GM12878 (cell line): Measurements from ENCODE around the gene PAQR5. TPM values are rescaled to one million over a fixed set of nuclear protein-coding genes. Genes with fewer than 3 reads are reported as not detected.

ENCODE experiments used
- ATAC-seq: fragments of 200-7000 bp; cut with Tn5 transposase; 3 replicates; pipeline ENCODE4 v1.9.1; 2020; ENCODE audit warnings: mild to moderate bottlenecking, moderate library complexity
- BruUV-seq: library from RNA; stranded (reverse); fragments of 400-500 nt; replicated peaks from 2 replicates; lab custom pipeline; 2021; lab: Mats Ljungman, UMichigan
- CTCF ChIA-PET: fragments of 300-600 bp; sonication (Branson Sonifier 250); formaldehyde crosslinking; extraction: SDS; loops from one replicate; lab custom pipeline; 2021; ENCODE audit warnings: inconsistent platforms; lab: Yijun Ruan, JAX
- POLR2A ChIA-PET: fragments of 350-600 bp; formaldehyde crosslinking; extraction: SDS; loops from one replicate; lab custom pipeline; 2021; ENCODE audit warnings: inconsistent platforms; lab: Charles Lee
- RAD21 ChIA-PET: fragments of 300-600 bp; sonication (Branson Sonifier 250); formaldehyde crosslinking; loops from one replicate; lab custom pipeline; 2023; ENCODE audit warnings: antibody characterized with exemption; ENCODE audit not compliant: unreplicated experiment; lab: Charles Lee
- SMC1A ChIA-PET: fragments of 300-600 bp; sonication (Branson Sonifier 250); formaldehyde crosslinking; loops from one replicate; lab custom pipeline; 2023; ENCODE audit not compliant: unreplicated experiment, uncharacterized antibody; lab: Charles Lee
- DNase-seq: peaks from one replicate; pipeline ENCODE4 v3.0.0-alpha.2; 2011; ENCODE audit warnings: low read depth, low spot score
- FAIRE-seq: peaks from 3 replicates; lab custom pipeline; 2011; peaks lifted over from hg19 to GRCh38; lab: Jason Lieb, UNC
- H2AFZ ChIP-seq: 2 replicates; pipeline ENCODE4 v1.6.0; 2011; ENCODE audit warnings: low read depth, low read length, control low read depth; ENCODE audit not compliant: control insufficient read depth
- H3K27ac ChIP-seq: 2 replicates; pipeline ENCODE4 v1.5.1; 2011; ENCODE audit warnings: control low read depth; ENCODE audit not compliant: control insufficient read depth, insufficient read depth
- H3K27me3 ChIP-seq, 2 experiments: replicated peaks in 1 of 2; 2 replicates each; pipeline versions ENCODE4 v1.6.0 to v1.6.1; 2011; ENCODE audit warnings: low read length in 1 of 2; ENCODE audit not compliant: control insufficient read depth in 2 of 2, insufficient read depth in 2 of 2
- H3K36me3 ChIP-seq, 2 experiments: 2 replicates each; pipeline ENCODE4 v1.5.1; 2011; ENCODE audit warnings: low read length in 1 of 2; ENCODE audit not compliant: control insufficient read depth in 2 of 2, insufficient read depth in 2 of 2
- H3K4me1 ChIP-seq: 2 replicates; pipeline ENCODE4 v1.6.1; 2011; ENCODE audit warnings: mild to moderate bottlenecking, low read length, moderate library complexity, mixed read lengths; ENCODE audit not compliant: control insufficient read depth, insufficient read depth
- H3K4me2 ChIP-seq: 2 replicates; pipeline ENCODE4 v1.6.0; 2011; ENCODE audit warnings: control low read depth; ENCODE audit not compliant: control insufficient read depth, insufficient read depth
- H3K4me3 ChIP-seq: fragments of 200-600 bp; sonication (generic); 2 replicates; pipeline ENCODE4 v1.5.1; 2016
- H3K79me2 ChIP-seq: 2 replicates; pipeline ENCODE4 v1.6.0; 2011; ENCODE audit warnings: low read length; ENCODE audit not compliant: control insufficient read depth, insufficient read depth
- H3K9ac ChIP-seq: 2 replicates; pipeline ENCODE4 v1.8.0; 2011; ENCODE audit warnings: low read length, control low read depth, mixed read lengths; ENCODE audit not compliant: control insufficient read depth, insufficient read depth
- H3K9me3 ChIP-seq: replicated peaks from 3 replicates; pipeline ENCODE4 v1.5.1; 2011; ENCODE audit warnings: mild to moderate bottlenecking, low read length; ENCODE audit not compliant: control insufficient read depth, insufficient read depth
- H4K20me1 ChIP-seq: 2 replicates; pipeline ENCODE4 v1.6.0; 2011; ENCODE audit not compliant: control insufficient read depth, insufficient read depth
- CBFB ChIP-seq: IDR thresholded peaks from 2 replicates; pipeline ENCODE4 v1.6.1; 2016; ENCODE audit warnings: antibody characterized with exemption, low read depth
- CEBPB ChIP-seq, 2 experiments: fragments of 150-350 bp in 1 of 2; IDR thresholded peaks; 2 replicates each; pipeline ENCODE4 v1.6.1; 2012 to 2014; ENCODE audit warnings: low read depth in 2 of 2, low read length in 2 of 2, borderline replicate concordance in 1 of 2, inconsistent platforms in 1 of 2
- CHD2 ChIP-seq: IDR thresholded peaks from 2 replicates; pipeline ENCODE4 v1.6.1; 2011; ENCODE audit warnings: low read depth, low read length, improper control_type of control experiment, borderline replicate concordance
- E4F1 ChIP-seq: fragments of 450-650 bp; IDR thresholded peaks from 2 replicates; pipeline ENCODE4 v1.6.1; 2018; ENCODE audit warnings: borderline replicate concordance, mild to moderate bottlenecking; ENCODE audit not compliant: partially characterized antibody
- EED ChIP-seq: sonication (generic); IDR thresholded peaks from 2 replicates; pipeline ENCODE4 v1.6.1; 2016; ENCODE audit warnings: antibody characterized with exemption, low read depth
- ELK1 ChIP-seq: IDR thresholded peaks from 2 replicates; pipeline ENCODE4 v1.6.1; 2012; ENCODE audit warnings: low read depth, low read length, improper control_type of control experiment
- FOS ChIP-seq: IDR thresholded peaks from 3 replicates; pipeline ENCODE4 v1.6.1; 2011; ENCODE audit warnings: borderline replicate concordance; ENCODE audit not compliant: insufficient read length; ENCODE audit errors: extremely low read depth
- HCFC1 ChIP-seq: fragments of 150-350 bp; IDR thresholded peaks from 2 replicates; pipeline ENCODE4 v1.6.1; 2014; ENCODE audit warnings: low read length
- MXI1 ChIP-seq: fragments of 150-350 bp; IDR thresholded peaks from 2 replicates; pipeline ENCODE4 v1.6.1; 2011; ENCODE audit warnings: low read depth, mild to moderate bottlenecking, inconsistent platforms, low read length, improper control_type of control experiment
- PAX8 ChIP-seq: fragments of 450-650 bp; IDR thresholded peaks from 2 replicates; pipeline ENCODE4 v1.6.1; 2017; ENCODE audit warnings: mild to moderate bottlenecking, moderate library complexity
- PML ChIP-seq: IDR thresholded peaks from 2 replicates; pipeline ENCODE4 v1.6.1; 2012; ENCODE audit warnings: low read length, inconsistent platforms
- RB1 ChIP-seq: fragments of 450-650 bp; formaldehyde crosslinking; IDR thresholded peaks from 2 replicates; pipeline ENCODE4 v1.6.1; 2017; ENCODE audit warnings: mild to moderate bottlenecking, borderline replicate concordance
- RFX5 ChIP-seq: IDR thresholded peaks from 2 replicates; pipeline ENCODE4 v1.6.1; 2011; ENCODE audit warnings: low read depth, low read length, improper control_type of control experiment
- YY1 ChIP-seq: IDR thresholded peaks from 2 replicates; pipeline ENCODE4 v1.6.1; 2011; ENCODE audit warnings: low read depth, mild to moderate bottlenecking, low read length
- ZNF384 ChIP-seq: IDR thresholded peaks from 2 replicates; pipeline ENCODE4 v1.6.1; 2012; ENCODE audit warnings: low read depth, mild to moderate bottlenecking, low read length, improper control_type of control experiment, borderline replicate concordance
- ZNF687 ChIP-seq: fragments of 450-650 bp; IDR thresholded peaks from 2 replicates; pipeline ENCODE4 v1.6.1; 2017; ENCODE audit warnings: mild to moderate bottlenecking, moderate library complexity
- in situ Hi-C: fragments of 300-500 bp; cut with MboI; formaldehyde crosslinking; loops from 9 replicates; pipeline ENCODE4 v1.14.3; 2018; ENCODE audit warnings: mixed read lengths
- intact Hi-C: fragments of 100-400 bp; cut with micrococcal nuclease; formaldehyde crosslinking; loops from one replicate; pipeline ENCODE4 v1.14.2; 2022; ENCODE audit not compliant: unreplicated experiment
- polyA plus RNA-seq, 11 experiments: library from polyadenylated mRNA; depleted of rRNA in 4 of 11; unstranded in 6 of 11; stranded (reverse) in 5 of 11; fragments of >200 nt; fragmentation: Nextera tagmentation in 4 of 11; fragmentation: Illumina TruSeq in 1 of 11; extraction: Ambion mirVana in 4 of 11; extraction: Trizol in 1 of 11; gene quantifications; 1 replicate in 1 of 11; 2 replicates in 10 of 11; pipeline versions ENCODE4 v1.2.1 to v1.2.3, GENCODE V29; 2011 to 2016; ENCODE audit warnings: inconsistent platforms in 2 of 11, missing spikeins in 2 of 11, low read depth in 1 of 11
- total RNA-seq, 4 experiments: library from RNA; depleted of rRNA in 3 of 4; stranded (reverse); fragments of >200 nt in 3 of 4; fragmentation: Illumina TruSeq in 1 of 4; extraction: Trizol in 1 of 4; gene quantifications; 2 replicates each; pipeline versions ENCODE4 v1.2.1 to v1.2.3, GENCODE V29; 2013 to 2021

PAQR5 gene
- total and polyA plus RNA-seq, 10 of the 15 experiments (the other 5 are each of a cell fraction or from before 2014, with no cell fraction given): 0.02 to 0.03 TPM; not detected in 8

- ChIA-PET POLR2A (no interaction called here), RAD21 (no interaction called here), SMC1A (interaction anchor here (1.1 to 1.6 kb wide), 2 partner anchors 8 to 39 kb away, joined by 3 to 4 read pairs; no protein-coding TSS in a partner anchor), CTCF (interaction anchor here (1.0 to 1.5 kb wide), 4 partner anchors 10 to 238 kb away, joined by 3 to 9 read pairs (median 4); no protein-coding TSS in a partner anchor)
- H3K27ac ChIP-seq: no peak overlapping the region
- no peaks in the 10 kb centered on the region for H3K9me3 ChIP-seq
- DNase-seq (no peak), ATAC-seq (no peak), FAIRE-seq (no peak)
- no peak overlapping the region for H2AFZ ChIP-seq
- H3K4me1 ChIP-seq: peaks cover 15% of the 10 kb centered on the region
- in situ Hi-C loops (no loop called here), intact Hi-C loops (no loop called here)
- H3K36me3 ChIP-seq: no peaks in the 10 kb centered on the region
- H3K27me3 ChIP-seq: 0 out of 4 replicates have a peak, but pooled peaks cover 0 to 2% of the 10 kb centered on the region in 2 experiments
- H3K4me3 ChIP-seq: no peak overlapping the region
- TF ChIP-seq CBFB: no peak
- no peak for TF ChIP-seq RB1
- no peak for TF ChIP-seq PAX8
- no peak for TF ChIP-seq ZNF687
- TF ChIP-seq YY1: no peak
- TF ChIP-seq CEBPB (IDR thresholded peaks at IDR 0.05; ENCODE audit: borderline replicate concordance in 1 of 2, low read depth in 2 of 2, low read length in 2 of 2): no peak
- TF ChIP-seq HCFC1: no peak
- no peak for TF ChIP-seq EED
- no peak for TF ChIP-seq FOS
- no peak for TF ChIP-seq PML
- no peak for TF ChIP-seq E4F1
- no peak for TF ChIP-seq RFX5
- no peak for TF ChIP-seq ZNF384
- TF ChIP-seq CHD2: no peak
- no peak for TF ChIP-seq MXI1
- no peak for TF ChIP-seq ELK1
- H3K9ac ChIP-seq: no peak overlapping the region
- peaks cover 28% of the 10 kb centered on the region for H3K79me2 ChIP-seq
- no peaks in the 10 kb centered on the region for H4K20me1 ChIP-seq
- BruUV-seq: no TSS peak
- H3K4me2 ChIP-seq: no peak overlapping the region
Measured at GRCh38 chr15:69412274-69412673, 113.6 kb downstream of the PAQR5 start.
